Embryonic facial prominence (tissue), 1 donor: Measurements from ENCODE around the gene AKR1E2.
"Not testable (repeated sequence)": the region's sequence is repeated elsewhere in the genome, so short reads cannot be mapped to it uniquely, and the experiment has no call there.

Source experiments
- DNase-seq: peaks from one replicate; pipeline ENCODE4 v3.0.0-alpha.2; 2016; ENCODE audit errors: extremely low spot score

Gene AKR1E2

DNA sequence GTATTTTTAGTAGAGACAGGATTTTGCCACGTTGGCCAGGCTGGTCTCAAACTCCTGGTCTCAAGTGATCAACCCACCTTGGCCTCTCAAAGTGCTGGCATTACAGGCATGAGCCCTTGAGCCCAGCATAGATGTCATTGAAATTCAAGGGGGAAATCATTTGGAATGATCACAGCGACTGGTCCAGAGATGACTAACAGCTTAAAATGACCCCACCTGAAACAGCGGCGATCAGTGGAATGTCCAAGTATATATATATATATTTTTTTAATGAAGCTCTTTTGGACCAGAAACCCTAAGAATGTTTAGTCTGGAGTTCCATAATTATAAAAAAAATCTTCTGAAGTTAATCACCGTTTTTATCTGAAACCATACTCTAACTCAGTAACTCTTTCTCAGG lies 12.5 kb upstream of the AKR1E2 start:
- no peak for DNase-seq

DNA sequence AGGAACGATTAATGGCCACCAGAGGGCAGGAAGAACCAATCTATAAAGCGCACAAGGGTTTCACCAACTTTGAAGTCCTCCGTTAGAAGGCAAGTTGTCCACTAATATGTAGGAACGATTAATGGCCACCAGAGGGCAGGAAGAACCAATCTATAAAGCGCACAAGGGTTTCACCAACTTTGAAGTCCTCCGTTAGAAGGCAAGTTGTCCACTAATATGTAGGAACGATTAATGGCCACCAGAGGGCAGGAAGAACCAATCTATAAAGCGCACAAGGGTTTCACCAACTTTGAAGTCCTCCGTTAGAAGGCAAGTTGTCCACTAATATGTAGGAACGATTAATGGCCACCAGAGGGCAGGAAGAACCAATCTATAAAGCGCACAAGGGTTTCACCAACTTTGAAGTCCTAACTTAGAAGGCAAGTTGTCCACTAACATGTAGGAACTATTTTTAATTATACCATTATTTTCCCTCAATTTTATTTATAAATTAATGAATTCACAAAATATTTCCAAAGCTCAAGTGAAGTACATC lies 10.3 kb upstream of the AKR1E2 start:
- not testable (repeated sequence) for DNase-seq

DNA sequence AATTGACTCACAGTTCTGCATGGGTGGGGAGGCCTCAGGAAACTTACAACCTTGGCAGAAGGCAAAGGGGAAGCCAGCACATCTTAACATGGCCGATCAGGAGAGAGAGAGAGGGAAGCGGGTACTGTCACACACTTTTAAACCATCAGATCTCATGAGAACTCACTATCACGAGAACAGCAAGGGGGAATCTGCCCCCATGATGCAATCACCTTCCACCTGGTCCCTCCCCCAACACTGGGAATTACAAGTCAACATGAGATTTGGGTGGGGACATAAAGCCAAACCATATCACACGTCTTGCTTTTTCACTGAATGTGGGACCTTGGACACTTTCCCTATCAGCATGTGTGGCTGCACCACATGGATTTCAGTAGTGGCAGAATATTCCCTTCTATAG lies 9.0 kb upstream of the AKR1E2 start:
- no peak for DNase-seq

DNA sequence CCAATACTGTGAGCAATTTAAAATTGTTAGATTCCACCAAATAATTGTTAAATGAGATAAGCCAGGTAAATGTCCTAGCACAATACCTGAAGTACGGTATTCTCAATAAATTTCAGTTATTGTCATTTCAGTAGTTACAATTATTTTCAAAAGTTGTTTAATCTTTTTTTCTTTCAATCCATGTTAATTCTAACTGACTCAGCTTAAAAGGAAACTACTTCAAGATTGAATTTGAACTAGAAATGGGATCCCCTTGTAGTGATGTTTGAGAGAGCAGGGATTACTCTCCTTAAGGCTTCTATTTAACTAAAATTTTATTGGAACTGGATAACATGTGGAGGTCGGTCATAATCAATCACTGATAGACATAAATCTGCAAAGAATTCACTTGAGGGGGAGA lies 6.9 kb upstream of the AKR1E2 start:
- DNase-seq, result no peak

DNA sequence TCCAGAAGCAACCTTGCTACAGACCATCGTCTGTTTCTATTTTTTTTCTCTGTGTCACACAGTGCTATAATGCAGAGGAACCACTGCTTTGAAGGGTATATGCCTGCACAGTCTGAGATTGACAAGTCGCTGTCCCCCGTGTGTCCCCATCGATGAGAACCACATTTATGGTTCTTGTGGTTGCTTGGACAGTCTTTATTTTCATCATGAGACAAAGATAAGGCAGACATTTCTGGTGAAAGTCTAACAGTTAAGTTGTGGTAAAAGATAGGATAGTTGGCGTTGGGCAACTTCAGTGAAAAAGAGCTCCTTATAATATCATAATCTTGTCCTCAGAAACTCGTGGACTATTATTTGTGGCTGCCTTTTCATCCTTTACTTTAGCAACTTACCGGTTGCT lies 6.3 kb upstream of the AKR1E2 start:
- no peak for DNase-seq

DNA sequence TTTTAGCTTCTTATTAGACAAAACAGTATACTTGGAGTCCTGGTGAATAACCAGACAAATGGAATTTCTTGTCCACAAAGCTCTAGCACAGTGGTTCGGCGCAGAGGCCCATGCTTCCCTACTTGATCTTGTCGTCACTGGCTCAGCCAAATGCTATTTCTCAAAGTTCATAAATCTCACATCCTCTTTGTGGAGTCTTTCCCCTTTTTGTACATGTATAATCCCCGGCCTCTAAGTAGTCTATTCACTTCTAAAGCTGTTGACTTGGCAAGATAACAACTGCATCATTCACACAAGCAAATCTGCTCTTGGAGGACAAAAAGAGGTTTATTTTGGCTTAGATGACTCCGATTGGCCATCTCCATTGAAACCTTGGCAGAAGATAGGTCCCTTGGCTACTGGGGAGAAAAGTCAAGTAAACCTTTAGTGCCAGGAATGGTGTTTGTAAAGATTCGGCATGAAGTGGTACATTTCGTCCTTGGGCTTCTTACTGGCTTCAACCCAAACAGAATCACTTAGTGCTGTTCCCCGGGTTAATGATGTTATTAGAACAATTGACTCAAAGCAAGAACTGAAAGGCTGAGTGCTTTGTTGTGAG lies 5.1 kb upstream of the AKR1E2 start:
- DNase-seq, result no peak

DNA sequence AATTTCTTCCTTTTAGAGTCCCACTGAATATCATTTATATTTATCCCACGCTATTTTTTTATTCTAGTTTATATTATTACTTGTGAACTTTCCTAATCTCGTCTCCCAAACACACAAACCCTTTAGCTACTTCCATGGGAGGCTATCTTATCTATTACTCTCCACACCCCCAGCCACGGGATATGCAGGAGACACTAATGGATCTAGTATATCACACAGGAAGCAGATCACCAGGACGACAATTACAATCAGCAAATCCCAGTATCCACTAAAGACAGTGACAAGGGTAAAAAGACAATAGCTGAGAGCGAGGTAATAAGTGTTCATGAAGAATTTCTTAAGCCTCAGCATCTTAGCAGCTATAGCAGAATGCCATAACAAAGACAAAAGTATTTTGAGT lies 3.8 kb upstream of the AKR1E2 start:
- DNase-seq, result no peak

DNA sequence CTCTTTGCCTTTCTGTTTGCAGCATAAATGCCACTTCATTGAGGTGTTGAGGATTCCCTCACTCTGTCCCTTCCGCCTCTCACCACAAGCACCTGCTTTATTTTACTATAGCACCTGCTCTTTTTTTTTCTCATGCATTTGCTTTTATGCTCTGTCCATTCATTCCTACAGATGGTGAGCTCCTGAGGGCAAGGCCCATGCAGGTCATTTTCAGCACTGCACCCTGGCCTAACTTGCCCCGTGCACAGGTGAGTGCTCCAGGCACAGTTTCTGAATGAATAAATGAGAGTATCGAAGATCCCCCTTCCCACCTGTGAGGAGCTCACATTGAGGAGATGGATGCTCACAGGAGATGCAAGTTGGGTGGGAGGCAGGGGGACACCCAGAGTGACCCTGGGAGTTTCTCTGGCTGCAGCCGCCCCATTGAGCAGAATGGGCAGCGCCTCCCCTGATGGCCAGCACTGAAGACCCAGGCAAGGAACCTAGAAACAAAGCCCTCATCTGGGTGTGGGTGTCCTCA lies 1.2 kb upstream of the AKR1E2 start:
- DNase-seq, result no peak

DNA sequence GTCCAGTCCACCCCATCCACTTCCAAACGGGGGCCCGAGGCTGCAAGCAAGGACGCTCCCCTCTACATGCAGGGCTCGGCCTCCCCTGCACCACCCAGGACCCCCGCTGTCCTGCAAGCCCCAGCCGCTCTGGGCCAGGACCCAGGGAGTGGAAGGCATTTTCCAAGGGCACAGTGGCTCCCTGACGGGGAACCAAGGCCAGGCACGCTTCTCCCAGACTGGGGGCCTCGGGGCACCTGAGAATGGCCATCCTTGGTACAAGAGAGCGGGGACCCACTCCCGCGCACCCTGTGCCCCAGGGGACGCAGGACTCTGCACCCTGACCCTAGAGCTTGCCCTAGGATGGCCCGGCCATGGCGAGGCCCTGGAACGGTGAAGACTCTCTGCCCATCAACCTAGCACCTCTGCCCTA lies 545 bp upstream of the AKR1E2 start:
- DNase-seq, result no peak

DNA sequence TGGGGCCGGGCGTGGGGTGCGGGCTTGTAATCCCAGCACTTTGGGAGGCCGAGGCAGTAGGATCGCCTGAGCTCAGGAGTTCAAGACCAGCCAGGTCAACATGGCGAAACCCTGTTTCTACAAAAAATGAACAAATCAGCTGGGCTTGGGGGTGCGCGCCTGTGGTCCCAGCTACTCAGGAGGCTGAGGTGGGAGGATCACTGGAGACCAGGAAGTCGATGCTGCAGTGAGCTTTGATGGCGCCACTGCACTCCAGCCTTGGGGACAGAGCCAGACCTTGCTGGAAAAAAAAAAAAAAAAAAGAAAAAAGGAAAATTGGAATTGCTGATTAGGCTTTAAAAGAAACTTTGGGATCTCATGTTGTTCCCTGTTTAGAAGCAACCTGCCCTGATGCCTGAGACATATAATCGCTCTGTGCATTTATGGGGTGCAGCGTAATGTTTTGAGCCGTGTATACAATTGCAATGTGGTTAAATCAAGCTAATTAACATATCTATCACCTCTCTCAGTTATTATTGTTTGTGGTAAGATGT lies 851 bp downstream of the AKR1E2 start:
- no peak for DNase-seq

DNA sequence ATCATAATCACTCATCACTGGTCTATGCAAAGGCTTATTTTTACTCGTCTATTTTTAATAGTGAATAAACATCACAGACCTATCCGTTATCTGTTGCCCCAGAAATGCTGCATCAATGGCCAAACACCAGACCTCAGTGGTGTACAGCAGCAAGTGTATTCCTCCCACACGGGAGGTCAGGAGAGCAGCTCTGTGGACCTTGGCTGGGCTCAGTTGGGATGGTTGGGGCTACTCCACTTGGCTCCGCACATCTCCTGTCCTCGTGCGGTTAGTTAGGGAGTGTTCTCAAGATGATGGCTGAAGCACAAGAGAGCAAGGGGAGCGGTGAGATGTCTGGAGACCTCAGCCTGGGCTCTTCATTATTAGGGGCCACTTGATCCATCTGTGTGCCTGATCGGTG lies 2.0 kb downstream of the AKR1E2 start:
- no peak for DNase-seq

DNA sequence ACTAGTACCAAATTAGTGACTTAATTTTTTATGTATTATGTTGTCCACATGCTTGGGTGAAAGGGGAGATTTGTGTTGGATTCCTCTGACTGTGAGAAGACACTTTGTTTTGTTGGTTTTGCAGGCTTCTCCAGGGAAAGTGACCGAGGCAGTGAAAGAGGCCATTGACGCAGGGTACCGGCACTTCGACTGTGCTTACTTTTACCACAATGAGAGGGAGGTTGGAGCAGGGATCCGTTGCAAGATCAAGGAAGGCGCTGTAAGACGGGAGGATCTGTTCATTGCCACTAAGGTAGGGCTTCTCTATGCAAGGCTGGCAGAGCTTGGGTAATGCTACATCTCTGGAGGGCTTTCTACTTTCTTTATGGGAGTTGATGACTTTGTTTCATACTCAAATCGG lies 4.5 kb downstream of the AKR1E2 start:
- no peak for DNase-seq

DNA sequence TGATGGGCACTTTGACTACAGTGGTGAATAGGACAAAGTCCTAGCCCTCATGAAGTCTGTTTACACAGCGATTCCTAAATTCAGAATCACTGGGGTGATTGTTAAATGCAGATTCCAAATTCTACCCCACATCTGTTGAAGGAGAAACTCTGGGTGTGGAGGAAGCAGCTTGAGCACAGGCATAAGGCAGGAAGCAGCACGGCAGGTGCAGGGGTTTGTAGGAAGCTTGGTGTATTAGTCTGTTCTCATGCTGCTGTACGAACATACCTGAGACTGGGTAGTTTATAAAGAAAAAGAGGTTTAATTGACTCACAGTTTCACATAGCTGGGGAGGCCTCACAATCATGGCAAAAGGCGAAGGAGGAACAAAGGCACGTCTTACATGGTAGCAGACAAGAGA lies 5.1 kb downstream of the AKR1E2 start:
- no peak for DNase-seq

DNA sequence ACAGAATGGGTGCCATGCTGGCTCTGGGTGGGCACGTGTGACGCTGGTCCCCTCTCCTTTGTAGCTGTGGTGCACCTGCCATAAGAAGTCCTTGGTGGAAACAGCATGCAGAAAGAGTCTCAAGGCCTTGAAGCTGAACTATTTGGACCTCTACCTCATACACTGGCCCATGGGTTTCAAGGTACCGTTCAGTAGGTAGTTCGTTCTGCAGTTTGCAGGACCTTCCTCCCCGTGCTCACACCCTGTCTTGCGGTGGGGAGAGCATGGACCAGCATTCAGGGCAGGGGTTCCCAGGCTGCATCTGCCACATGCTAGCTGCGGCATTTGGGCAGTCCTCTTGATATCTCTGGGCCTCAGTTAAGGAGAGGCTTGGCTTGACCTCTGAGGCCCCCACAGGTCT lies 7.3 kb downstream of the AKR1E2 start:
- no peak for DNase-seq

DNA sequence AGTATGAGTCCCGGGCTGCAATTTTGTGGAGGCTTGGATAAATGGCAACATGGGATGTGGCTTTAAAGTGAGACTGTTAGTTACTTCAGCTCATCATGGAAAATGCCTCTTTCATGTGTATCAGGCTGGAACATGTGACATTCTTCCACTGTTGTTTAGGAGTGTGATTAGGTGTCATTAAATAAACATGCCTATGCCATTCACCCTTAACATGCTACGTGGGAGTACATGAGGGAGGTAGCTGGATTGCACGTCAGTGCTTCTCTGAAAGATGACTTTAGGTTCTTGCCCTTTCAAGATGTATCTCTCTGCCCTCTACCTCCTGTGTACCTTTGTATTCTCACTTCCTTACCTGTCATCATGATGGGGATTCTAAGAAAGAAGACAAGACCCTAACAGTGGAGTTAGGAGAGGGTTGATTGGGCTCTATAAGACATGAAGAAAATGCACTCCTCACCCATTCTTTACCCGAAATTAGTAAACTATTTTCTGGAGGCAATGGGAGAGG lies 8.9 kb downstream of the AKR1E2 start:
- DNase-seq, result no peak

DNA sequence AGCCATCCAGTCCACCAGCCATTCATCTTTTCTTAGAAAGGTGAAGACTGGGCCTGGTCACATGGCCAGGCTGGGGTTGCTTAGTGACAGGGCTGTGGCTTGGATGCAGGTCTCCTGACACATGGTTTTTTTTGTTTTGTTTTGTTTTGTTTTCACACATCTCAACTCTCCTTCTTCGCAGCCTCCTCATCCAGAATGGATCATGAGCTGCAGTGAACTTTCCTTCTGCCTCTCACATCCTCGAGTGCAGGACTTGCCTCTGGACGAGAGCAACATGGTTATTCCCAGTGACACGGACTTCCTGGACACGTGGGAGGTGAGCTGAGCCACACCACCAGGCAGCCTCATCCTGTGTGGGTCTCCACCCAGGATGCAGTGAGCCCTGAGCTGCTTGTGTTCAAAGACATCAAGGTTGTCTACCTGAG lies 9.5 kb downstream of the AKR1E2 start:
- no peak for DNase-seq

DNA sequence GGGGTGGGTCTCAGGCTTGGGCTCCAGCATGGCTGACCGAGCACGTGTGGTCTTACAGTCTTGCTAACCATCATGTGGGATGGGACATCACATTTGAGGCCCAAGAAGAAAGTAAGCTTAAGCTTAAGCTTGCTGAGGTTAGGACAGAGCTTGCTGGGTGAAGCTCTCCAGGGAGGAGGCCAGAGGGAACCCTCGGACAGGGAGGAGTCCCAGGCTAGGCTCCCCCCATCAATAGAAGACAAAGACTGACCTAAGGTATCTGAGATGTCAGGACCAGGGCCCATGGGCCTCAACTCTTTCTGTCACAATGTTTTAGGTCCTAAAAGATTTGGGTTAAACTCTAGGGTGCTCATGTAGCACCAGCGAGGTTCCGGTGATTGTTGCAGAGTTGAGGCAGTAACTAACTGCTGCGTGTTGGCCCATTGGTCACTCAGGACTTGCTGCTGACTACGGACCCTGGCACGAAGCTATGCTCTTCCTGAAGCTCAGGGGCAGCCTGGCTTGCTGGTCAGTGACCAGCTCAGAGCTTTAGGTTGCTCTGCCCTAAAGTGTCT lies 10.5 kb downstream of the AKR1E2 start:
- no peak for DNase-seq

DNA sequence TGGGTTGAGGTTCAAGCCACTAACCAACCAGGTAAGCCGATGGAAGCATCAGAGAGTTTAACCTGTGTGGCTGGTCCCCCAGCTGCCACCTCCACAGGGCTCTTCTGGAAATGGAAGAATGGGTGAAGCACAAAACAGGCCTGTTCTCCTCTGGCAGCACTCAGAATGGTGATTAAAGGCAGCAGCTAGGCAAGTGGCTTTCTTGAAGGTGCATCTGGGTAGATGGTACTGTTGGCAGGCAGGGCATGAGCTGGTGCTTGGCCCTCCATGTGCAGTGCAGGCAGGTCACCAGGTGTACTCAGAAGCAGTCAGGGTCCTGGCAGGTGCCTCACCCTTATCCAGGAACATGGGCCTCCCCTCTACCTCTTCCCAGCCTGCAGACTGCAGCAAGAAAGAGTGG lies 11.5 kb downstream of the AKR1E2 start:
- no peak for DNase-seq

DNA sequence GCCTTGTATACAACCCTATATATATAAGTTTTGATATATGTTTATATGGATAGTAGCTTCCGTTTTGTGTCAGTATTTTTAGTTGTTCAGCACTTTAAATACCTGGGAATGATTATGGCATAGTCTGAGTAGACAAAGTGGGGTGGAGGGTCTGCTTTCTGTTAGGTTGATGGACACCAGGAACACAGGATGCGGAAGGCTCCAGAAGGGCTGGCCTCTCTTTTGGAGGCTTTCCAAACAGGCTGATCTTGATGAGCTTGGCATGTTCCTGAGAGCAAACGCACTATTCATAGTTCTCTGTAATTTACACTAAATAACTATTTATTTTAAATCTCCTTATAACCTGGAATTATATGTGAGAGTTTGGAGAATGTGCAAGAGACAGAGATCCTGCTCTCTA lies 12.7 kb downstream of the AKR1E2 start:
- no peak for DNase-seq

DNA sequence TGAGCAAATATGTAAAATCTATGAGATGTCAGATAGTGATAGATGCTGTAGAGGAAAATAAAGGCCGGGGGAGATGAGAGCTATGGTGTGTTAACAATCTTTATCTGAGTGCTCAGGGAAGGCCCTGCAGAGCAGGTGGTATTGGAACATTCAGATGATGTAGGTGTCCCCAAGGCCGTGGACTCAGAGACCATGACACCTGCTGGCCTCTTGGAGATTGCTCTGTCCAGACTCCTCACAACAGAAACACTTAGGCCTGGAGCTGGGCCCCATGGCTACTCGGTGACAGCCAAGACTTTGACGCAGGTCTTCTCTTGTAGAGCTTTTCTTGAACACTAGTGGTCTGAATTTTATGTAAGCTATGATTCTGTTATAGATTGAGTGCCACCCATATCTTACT lies 13.3 kb downstream of the AKR1E2 start:
- DNase-seq, result no peak

DNA sequence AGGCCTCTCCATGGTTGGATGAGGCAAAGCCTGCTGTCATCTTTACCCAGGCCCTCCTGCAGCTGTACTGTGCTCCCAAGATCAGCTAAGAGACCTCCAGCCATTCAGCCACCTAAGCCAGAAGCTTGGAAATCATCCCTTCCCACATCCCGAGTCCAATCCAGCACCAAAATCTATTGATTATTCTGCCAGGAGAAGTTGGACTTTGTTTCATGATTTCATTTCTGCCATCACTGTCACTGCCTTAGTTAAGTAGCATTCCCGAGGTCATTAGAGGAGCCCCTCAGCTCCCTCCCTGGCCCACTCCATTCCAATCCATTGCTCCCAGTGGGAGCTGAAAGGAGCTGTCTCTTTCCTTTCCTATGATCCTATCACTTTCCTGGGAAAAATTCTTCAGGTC lies 14.1 kb downstream of the AKR1E2 start:
- DNase-seq, result no peak

DNA sequence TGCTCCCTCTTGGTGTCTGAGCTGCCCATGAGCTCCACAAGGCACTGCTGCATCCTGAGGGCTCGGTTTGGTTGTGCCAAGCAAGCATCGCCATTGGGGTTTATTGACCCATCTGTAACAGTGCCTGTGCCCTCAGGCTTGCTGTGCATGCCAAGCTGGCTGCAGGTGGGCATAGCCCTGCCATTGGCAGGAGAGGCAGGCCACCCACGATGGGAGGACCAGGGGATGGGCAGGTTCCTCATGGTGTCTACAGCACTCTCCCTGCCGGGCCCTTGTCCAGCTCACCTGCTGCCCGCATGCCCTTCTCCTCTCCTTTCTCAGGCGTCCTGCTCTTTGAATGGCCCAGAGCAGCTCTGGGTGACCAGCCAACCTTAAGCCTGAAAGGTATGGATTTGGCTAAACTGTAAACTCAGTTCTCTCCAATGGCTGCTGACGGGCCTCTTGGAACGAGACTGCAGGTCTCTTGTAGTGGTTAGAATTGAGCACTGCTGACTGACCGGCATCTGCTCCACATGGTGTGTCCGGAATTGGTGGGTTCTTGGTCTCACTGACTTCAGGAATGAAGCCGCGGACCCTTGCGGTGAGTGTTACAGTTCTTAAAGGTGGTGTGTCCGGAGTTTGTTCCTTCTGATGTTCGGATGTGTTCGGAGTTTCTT lies 17.6 kb downstream of the AKR1E2 start:
- no peak for DNase-seq

DNA sequence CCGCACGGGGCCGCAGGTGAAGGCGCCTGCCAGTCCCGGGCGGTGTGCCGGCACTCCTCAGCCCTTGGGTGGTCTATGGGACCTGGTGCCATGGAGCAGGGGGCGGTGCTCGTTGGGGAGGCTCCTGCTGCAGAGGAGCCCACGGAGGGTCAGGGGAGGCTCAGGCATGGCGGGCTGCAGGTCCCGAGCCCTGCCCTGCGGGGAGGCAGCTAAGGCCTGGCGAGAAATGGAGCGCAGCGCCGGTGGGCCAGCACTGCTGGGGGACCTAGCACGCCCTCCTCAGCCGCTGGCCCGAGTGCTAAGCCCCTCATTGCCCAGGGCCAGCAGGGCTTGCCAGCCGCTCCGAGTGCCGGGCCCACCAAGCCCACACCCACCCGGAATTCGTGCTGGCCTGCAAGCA lies 18.9 kb downstream of the AKR1E2 start:
- DNase-seq, result no peak
